ENCODE data around the gene RB1.
"Not testable (repeated sequence)": the region's sequence is repeated elsewhere in the genome, so short reads cannot be mapped to it uniquely, and the experiment has no call there.

The RB1 gene

DNA sequence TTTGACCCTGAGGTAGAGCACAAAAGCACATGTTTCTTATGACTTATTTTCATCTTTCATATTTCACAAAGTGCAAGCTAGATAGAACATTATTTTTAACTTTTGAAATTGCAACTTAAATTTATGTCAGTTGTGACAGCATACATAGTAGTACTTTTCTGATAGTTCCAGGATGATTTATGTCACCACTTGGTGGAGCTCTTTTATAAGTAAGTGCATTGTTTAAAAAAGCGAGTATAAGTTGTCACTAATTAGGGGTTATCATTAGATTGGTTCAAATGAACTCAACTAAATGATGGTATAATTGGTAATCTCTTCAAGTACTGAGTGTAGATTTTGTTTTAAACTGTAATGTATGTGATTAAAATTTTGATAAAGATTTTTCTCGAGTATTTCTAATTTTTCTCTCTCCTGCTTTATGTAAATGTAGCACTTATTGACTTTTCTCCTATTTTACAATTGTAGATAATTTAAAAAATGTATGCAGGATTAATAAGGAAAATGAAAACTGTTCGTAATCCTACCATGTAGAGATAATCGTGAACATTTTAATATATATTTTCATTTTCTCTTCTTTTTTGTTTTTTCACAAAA, 31.1 kb downstream of the RB1 start:
- H3K4me3 ChIP-seq (ENCODE audit: low read depth, low read length): no peak overlapping the region
- DNase-seq (ENCODE audit: low read depth): no peak

DNA sequence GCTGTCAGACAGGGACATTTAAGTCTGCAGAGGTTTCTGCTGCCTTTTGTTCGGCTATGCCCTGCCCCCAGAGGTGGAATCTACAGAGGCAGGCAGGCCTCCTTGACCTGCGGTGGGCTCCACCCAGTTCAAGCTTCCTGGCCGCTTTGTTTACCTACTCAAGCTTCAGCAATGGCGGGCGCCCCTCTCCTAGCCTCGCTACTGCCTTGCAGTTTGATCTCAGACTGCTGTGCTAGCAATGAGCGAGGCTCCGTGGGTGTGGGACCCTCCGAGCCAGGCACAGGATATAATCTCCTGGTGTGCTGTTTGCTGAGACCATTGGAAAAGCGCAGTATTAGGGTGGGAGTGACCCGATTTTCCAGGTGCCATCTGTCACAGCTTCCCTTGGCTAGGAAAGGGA, 35.6 kb downstream of the RB1 start:
- DNase-seq (ENCODE audit: low read depth); H3K4me3 ChIP-seq (ENCODE audit: low read depth, low read length): not testable (repeated sequence)

DNA sequence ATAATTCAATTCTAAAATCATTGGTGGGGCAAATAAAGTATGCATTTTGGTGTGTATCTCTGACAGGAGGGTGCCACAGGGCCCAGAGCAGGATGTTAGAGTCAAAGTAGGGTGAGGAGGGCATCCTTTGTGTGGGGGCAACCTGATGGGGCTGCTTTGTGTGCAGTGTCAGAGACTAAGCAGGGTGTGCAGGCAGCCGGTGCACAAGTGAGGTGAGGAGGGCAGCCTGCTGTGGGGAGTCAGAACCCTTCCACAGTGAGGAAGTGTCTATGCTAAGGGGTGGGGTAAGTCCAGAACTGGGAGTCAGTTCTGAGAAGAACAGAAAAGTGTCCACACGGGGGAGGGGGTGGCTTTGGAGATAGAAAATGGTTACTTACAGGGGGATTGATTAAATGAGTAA, 40.7 kb downstream of the RB1 start:
- DNase-seq (ENCODE audit: low read depth): no peak

DNA sequence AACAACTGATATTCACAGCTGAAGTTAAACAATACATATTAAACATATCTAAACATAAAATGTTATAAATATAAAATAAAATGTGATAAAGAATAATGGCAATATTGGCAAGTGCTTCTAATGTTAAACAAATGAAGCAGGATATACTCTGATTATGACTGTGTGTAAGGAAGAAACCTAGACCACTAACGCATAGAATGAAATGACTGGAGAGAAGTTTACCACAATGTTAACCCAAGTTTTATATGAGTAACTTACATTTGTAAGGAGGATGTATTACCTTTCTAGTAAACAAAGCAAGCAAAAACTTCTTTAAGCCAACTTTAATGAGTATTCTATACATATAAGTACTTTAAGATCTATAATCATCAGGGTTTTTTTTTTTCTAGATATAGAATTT, 43.0 kb downstream of the RB1 start:
- no peak overlapping the region for H3K4me3 ChIP-seq (ENCODE audit: low read depth, low read length)
- no peak for DNase-seq (ENCODE audit: low read depth)

More for the DNA sequence above, 40.7 kb downstream of the RB1 start:
- no peak overlapping the region for H3K4me3 ChIP-seq (ENCODE audit: low read depth, low read length)

DNA sequence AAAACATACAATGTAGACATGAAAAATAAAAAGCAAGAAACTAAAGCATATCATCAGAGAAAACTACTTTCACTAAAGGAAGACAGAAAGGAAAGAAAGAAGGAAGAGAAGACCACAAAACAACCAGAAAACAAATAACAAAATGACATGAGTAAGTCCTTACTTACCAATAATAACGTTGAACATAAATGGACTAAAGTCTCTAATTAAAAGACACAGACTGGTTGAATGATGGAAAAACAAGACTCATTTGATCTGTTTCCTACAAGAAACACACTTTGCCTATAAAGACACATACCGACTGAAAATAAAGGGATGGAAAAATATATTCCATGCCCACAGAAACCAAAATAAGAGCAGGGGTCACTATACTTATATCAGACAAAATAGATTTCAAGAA, 46.0 kb downstream of the RB1 start:
- H3K4me3 ChIP-seq (ENCODE audit: low read depth, low read length): no peak overlapping the region

DNA sequence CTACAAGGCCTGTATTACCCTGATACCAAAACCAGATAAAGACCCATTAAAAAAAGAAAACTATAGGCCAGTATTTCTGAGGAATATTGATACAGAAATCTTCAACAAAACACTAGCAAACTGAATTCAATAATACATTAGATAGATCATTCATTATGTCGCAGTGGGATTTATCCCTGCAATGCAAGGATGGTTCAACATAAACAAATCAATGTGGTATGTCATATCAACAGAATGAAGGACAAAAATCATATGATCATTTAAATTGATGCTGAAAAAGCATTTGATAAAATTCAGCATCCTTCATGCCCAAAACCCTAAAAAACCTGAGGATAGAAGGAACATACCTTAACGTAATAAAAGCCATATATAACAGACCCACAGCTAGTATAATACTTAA, 50.0 kb downstream of the RB1 start:
- DNase-seq (ENCODE audit: low read depth): no peak
- no peak overlapping the region for H3K4me3 ChIP-seq (ENCODE audit: low read depth, low read length)

More for the DNA sequence above, 46.0 kb downstream of the RB1 start:
- DNase-seq (ENCODE audit: low read depth): no peak

DNA sequence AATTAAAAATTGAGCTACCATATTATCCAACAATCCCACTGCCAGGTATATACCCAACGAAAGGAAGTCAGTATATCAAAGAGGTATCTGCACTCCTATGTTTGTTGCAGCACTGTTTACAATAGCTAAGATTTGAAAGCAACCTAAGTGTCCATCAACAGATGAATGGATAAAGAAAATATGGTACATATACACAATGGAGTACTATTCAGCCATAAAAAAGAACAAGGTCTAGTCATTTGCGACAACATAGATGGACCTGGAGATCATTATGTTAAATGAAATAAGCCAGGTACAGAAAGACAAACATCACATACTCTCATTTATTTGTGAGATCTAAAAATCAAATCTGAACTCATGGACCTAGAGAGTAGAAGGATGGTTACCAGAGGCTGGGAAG, 52.0 kb downstream of the RB1 start:
- not testable (repeated sequence) for DNase-seq (ENCODE audit: low read depth); H3K4me3 ChIP-seq (ENCODE audit: low read depth, low read length)

DNA sequence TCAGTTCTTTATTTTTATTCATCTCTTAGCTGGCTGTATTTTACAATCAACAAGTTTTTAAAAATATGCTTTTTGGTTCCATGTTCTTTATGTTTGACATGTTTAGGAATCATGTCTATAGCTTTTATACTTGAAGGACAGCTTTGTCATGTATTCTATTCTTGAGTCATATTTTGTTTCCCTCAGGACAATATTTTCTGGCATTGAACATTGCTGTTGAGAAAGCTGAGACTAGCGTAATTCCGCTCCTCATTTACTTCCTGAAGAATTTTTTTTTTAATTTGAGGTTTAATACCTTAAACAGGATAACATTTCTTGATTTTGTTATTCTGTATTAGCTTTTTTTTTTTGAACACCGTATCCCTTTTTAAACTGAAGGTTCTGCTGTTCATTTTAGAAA, 53.2 kb downstream of the RB1 start:
- DNase-seq (ENCODE audit: low read depth): no peak
- H3K4me3 ChIP-seq (ENCODE audit: low read depth, low read length): no peak overlapping the region

DNA sequence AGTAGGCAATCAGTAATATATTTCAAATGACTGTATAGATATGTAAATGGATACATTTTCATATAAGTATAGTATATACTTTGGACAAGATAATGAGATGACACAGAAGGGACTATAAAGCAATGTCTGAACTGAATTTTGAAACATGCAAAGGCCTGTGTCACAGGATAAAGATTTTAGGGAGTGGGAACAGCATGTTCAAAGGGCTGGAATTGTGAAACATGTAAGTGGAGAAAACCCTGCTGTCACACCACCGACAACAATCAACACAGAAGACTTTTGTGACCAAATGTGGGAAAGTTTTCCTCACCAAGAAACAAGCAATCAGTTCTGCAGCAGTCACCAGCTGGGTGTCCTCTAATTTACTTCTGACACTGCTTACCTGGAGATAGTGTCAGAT, 66.4 kb downstream of the RB1 start:
- H3K4me3 ChIP-seq (ENCODE audit: low read depth, low read length): no peak overlapping the region
- no peak for DNase-seq (ENCODE audit: low read depth)

DNA sequence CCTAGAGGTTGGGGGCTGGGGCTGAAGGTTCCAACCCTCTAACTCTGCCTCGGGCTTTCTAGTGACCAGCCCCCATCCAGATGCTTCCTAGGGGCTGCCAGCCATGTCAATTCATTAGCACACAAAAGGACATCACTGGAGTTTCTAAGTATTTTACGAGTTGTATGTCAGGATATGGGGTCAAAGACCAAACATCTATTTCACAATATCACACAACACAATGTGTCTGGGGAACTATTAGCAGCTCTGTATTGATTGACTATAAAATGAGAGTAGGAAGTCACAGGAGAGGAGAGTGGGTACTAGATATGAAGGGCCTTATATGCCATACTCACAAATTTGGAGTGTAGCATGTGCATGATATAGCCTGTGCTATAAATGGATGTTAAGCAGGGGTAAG, 67.3 kb downstream of the RB1 start:
- no peak overlapping the region for H3K4me3 ChIP-seq (ENCODE audit: low read depth, low read length)
- DNase-seq (ENCODE audit: low read depth): no peak

DNA sequence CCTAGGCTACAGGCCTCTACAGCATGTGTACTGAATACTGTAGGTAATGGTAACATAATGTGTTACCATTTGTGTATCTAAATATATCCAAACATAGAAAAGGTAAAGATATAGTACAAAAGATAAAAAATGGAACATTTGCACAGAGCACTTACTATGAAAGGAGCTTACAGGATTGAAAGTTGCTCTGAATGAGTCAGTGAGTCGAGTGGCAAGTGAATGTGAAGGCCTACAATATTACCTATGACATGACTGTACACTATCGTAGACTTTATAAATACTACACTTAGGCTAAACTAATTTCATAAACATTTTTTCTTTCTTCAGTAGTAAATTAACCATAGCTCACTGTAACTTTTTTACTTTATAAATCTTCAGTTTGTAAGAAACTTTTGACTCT, 74.3 kb downstream of the RB1 start:
- no peak for DNase-seq (ENCODE audit: low read depth)
- no peak overlapping the region for H3K4me3 ChIP-seq (ENCODE audit: low read depth, low read length)

DNA sequence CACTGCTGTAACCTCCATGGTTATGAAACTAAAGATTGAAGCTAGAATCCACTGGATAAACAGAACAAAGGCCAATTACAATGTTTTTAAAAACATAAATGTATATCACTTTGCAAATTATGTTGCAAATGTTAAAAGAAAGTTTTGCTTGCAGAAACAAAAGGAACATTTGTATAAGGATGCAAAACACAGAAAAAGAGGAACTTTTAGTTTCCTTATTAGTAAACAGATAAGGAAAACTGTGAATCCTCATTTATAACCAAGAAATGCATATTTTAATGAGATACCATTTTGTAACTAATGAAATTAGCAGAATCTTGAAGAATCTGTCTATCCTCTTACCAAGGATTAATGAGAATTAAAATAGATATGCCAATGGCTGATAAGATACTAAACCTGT, 77.0 kb downstream of the RB1 start:
- no peak overlapping the region for H3K4me3 ChIP-seq (ENCODE audit: low read depth, low read length)
- no peak for DNase-seq (ENCODE audit: low read depth)

DNA sequence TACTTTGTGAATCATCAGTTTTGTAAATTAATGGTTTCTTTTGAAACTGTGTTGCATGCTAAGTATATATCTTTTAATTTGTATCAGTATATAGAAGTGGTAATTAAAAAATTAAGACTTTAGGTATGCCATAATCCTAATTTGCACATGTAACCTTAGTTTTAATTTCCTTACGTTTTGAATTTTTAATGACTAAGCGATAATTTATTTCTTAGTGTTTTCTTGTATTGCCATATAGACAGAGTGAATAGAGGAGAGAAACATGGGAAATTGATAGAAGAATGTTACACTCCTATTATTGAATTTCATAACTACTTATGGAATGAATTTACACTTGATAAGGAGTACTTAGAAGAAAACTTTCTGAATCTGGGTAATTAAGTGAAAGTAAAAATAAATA, 79.8 kb downstream of the RB1 start:
- H3K4me3 ChIP-seq (ENCODE audit: low read depth, low read length): no peak overlapping the region
- DNase-seq (ENCODE audit: low read depth): no peak

DNA sequence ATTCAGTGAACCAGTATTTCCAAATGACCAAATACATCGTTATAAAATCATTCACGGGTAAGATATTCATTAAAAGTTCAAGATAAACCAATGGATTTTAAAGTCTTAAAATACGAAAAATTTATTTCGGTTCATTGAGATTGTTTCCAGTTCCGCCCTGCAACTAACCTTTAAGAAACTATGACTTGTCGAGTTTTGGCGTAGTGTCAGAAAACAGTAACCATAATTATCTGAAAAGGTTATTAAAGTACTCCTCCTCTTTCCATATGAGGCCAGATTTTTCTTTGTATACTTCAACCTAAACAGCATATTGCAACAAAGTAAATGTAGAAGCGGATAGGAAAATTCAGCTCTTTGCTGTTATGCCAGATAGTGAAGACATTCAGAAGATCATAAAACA, 83.3 kb downstream of the RB1 start:
- DNase-seq (ENCODE audit: low read depth): no peak
- H3K4me3 ChIP-seq (ENCODE audit: low read depth, low read length): no peak overlapping the region

DNA sequence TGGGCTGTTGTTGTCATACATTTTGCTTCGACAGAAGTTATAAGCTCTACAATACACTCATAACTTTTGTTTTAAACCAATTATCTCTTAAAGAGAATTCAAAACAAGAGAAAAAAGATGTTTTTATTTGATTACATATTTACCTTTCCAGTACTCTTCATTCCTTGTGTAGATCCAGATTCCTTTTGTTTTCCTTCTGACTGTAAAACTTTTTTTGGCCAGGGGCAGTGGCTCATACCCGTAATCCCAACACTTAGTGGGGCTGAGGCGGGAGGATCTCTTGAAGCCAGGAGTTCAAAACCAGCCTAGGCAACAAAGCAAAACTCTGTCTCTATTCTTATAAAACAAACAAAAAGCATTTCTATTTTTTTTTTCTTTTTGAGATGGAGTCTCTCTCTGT, 87.7 kb downstream of the RB1 start:
- DNase-seq (ENCODE audit: low read depth): no peak

DNA sequence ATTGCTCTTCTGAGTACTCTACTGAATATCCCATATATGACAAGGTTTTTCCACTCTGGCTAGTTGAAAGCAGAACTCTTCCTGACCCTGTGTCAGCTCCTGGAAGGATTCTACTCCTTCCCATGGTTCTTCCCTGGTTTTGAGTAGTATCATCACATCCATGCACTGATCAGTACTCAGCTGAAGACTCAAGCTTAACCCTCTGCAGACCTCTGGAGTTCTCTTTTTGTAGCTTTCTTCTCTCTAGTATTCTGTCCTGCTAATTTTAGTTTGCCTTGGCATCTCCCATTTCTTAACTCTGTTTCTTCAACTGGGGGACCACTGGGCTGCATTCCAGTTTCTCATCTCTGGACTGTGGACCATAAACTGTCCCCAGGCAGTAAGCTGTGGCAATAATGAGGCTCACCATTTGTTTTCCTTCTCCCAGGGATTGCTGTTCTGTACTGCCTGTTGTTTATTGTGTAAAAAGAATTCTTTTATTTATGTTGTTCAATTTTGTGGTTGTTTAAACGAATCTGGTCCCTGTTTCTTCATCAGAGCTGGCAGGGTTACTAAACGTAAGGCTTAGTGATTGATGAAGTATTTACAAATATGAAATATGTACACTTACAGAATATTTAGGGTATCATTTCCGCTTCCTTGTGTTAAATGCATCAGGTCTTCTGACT, 89.6 kb downstream of the RB1 start:
- no peak overlapping the region for H3K4me3 ChIP-seq (ENCODE audit: low read depth, low read length)
- no peak for DNase-seq (ENCODE audit: low read depth)

More for the DNA sequence above, 87.7 kb downstream of the RB1 start:
- H3K4me3 ChIP-seq (ENCODE audit: low read depth, low read length): no peak overlapping the region

DNA sequence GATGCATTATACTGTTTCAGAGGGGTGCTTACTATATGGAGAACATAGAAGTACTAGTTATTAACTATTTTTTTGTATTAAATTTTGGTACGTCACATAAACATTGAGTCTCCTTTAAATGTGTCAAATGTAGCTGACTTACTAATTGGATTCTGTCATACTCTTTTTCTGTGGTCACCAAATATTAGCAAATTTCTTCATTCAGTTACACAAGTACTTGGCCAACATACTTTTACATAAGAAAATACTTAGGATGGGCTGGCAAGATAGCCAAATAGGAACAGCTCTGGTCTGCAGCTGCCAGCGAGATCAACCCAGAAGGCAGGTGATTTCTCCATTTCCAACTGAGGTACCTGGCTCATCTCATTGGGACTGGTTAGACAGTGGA, 90.1 kb downstream of the RB1 start:
- H3K4me3 ChIP-seq (ENCODE audit: low read depth, low read length): no peak overlapping the region
- no peak for DNase-seq (ENCODE audit: low read depth)

DNA sequence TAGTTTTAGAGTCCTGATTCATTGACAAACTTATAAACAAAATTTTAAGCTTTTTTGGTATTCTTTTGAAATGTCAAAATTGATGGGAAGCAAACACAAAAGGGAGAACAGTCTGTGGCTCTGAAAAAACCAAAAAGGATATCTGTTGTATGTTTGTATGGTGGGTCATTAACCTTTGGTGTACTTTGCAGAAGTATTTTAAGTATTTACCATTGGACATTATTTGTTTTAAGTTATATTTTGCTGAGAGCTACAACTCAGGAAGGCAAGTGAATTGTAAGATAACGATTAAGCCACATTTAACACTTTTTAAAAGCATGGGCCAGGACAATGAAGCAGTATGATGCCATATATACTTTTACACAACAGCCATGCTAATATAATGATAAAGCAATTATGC, 94.2 kb downstream of the RB1 start:
- H3K4me3 ChIP-seq (ENCODE audit: low read depth, low read length): no peak overlapping the region
- DNase-seq (ENCODE audit: low read depth): no peak

DNA sequence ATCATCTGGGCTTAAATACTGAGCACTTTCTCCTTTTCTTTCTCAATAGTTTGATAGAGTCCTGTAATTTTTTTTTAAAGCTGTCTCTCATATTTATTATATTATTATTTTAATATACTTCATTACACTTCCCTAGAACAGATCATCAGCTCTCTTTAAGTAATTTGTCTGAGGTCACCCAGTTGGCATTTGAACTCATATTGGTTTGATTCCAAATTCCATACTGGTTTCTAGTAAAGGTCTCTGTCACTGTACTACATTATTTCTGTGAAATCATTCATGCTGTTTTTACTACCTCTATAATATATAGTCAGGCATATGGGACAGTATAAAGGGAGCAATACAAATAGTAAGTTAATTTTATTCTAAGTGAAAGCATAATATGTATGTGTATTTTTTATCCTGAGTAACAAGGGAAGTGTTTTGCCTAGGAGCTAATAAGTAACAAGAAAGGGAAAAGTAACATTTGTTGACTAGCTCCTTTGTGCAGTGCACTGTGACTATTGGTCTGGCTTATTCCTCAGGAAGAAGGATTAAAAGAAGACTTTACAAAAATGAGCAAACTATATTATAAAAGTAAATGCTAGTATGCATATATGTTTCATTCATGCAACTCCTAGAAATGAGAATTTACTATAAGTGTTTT, 95.0 kb downstream of the RB1 start:
- no peak overlapping the region for H3K4me3 ChIP-seq (ENCODE audit: low read depth, low read length)
- DNase-seq (ENCODE audit: low read depth): no peak

DNA sequence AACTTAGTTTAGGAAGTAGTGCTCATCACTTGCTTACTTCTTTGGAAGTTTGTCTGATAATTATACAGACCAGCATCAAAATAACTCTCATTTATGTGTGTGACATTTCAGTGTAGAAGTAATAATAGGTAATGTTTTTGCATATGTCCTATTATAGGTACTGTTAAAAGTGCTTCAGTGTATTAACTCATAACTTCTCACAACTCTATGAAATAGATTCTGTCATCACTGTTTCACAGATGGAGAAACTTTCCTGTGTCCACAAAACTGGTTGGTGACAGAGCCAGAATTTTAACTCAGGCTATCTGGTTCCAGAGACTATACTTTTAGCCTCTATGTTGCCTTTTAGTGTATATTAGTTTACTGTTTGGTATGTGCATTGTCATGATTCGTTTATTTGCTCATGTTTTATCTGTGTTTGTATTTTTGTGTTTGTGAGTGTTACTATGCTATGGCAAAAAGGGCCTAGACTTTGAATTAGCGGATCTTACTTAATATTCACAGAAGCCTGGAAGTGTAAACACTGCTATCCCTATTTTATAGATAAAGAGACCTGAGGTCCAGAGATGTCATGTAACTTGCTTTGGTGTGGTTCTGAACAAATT, 96.6 kb downstream of the RB1 start:
- DNase-seq (ENCODE audit: low read depth): no peak
- H3K4me3 ChIP-seq (ENCODE audit: low read depth, low read length): no peak overlapping the region

DNA sequence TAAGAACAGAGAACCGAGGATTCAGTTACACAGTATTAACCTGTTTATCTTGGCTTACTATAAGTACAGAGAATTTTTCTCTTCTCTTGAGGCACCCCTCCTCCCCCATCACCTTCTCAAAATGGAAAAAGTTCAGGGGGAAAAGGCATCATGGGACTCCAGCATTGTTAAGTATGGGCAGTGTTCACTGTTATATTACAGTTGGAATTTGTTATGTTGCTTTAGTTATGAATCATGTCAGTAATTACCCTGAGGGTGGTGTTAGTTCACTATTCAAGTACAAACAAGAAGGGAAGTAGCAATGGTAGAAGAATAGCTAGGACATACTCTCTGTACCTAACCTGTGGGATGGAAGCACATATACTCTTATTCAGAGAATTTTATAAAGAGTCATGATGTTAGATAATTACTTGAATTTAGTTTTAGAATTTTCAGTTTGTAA, 97.3 kb downstream of the RB1 start:
- peak; percentile 57 for DNase-seq (ENCODE audit: low read depth)

More for the DNA sequence above, 97.3 kb downstream of the RB1 start:
- no peak overlapping the region for H3K4me3 ChIP-seq (ENCODE audit: low read depth, low read length)

Data from skeletal muscle cell (primary cell).